Measurements from ENCODE around the gene ACTR3C. TPM values are rescaled to one million over a fixed set of nuclear protein-coding genes. Genes with fewer than 3 reads are reported as not detected.

The ACTR3C gene
- total and polyA plus RNA-seq, 2 donors (not counting 1 experiment from before 2014, with no cell fraction given): 0.09 to 0.50 TPM

- H2AFZ ChIP-seq (ENCODE audit: low read length): no peak overlapping the region
- DNase-seq (ENCODE audit: low read depth in 2 of 2): no peak
- no peak overlapping the region for H3K27ac ChIP-seq (ENCODE audit: insufficient read depth, low read length)
- no peaks in the 10 kb centered on the region for H3K9me3 ChIP-seq (ENCODE audit: control insufficient read depth, insufficient read depth, low read depth, low read length)
- H3K79me2 ChIP-seq (ENCODE audit: control insufficient read depth, insufficient read depth, low read length): no peaks in the 10 kb centered on the region
- TF ChIP-seq EZH2 (IDR thresholded peaks at IDR 0.05; ENCODE audit: low read length, missing control alignments) (no peak), CTCF (conservative IDR thresholded peaks at IDR 0.05 in 1 of 2, IDR thresholded peaks at IDR 0.05 in 1 of 2; ENCODE audit: low read depth in 1 of 2, low read length in 2 of 2) (no peak)
- no peaks in the 10 kb centered on the region for H3K36me3 ChIP-seq (ENCODE audit: control insufficient read depth, insufficient read depth, low read length)
- H3K4me1 ChIP-seq (ENCODE audit: control insufficient read depth, extremely low read depth, insufficient read depth, low read length): no peaks in the 10 kb centered on the region
- H4K20me1 ChIP-seq (ENCODE audit: control insufficient read depth, extremely low read depth, insufficient read depth, low read length): no peaks in the 10 kb centered on the region
- H3K4me3 ChIP-seq (replicated peaks in 1 of 4; ENCODE audit: control extremely low read depth in 1 of 4, insufficient read depth in 1 of 4, low read depth in 3 of 4, low read length in 4 of 4): no peak overlapping the region
- H3K27me3 ChIP-seq (ENCODE audit: control insufficient read depth, insufficient read depth, low read length): no peaks in the 10 kb centered on the region
- H3K9ac ChIP-seq (ENCODE audit: insufficient read depth, low read length): no peak overlapping the region
- H3K4me2 ChIP-seq (ENCODE audit: extremely low read depth, insufficient read depth, low read length): no peak overlapping the region
These were observed 35.8 kb upstream of the ACTR3C start for GRCh38 chr7:150358988-150359621.

- no peaks in the 10 kb centered on the region for H3K9me3 ChIP-seq (ENCODE audit: control insufficient read depth, insufficient read depth, low read depth, low read length)
- DNase-seq (ENCODE audit: low read depth in 2 of 2): no peak
- no peak for TF ChIP-seq EZH2 (IDR thresholded peaks at IDR 0.05; ENCODE audit: low read length, missing control alignments)
- TF ChIP-seq CTCF (conservative IDR thresholded peaks at IDR 0.05 in 1 of 2, IDR thresholded peaks at IDR 0.05 in 1 of 2; ENCODE audit: low read depth in 1 of 2, low read length in 2 of 2): no peak
- no peak overlapping the region for H3K9ac ChIP-seq (ENCODE audit: insufficient read depth, low read length)
- no peak overlapping the region for H3K4me3 ChIP-seq (replicated peaks in 1 of 4; ENCODE audit: control extremely low read depth in 1 of 4, insufficient read depth in 1 of 4, low read depth in 3 of 4, low read length in 4 of 4)
- no peak overlapping the region for H3K4me2 ChIP-seq (ENCODE audit: extremely low read depth, insufficient read depth, low read length)
- H3K27ac ChIP-seq (ENCODE audit: insufficient read depth, low read length): no peak overlapping the region
- H2AFZ ChIP-seq (ENCODE audit: low read length): no peak overlapping the region
- no peaks in the 10 kb centered on the region for H4K20me1 ChIP-seq (ENCODE audit: control insufficient read depth, extremely low read depth, insufficient read depth, low read length)
- H3K36me3 ChIP-seq (ENCODE audit: control insufficient read depth, insufficient read depth, low read length): no peaks in the 10 kb centered on the region
- H3K4me1 ChIP-seq (ENCODE audit: control insufficient read depth, extremely low read depth, insufficient read depth, low read length): no peaks in the 10 kb centered on the region
- H3K27me3 ChIP-seq (ENCODE audit: control insufficient read depth, insufficient read depth, low read length): no peaks in the 10 kb centered on the region
- no peaks in the 10 kb centered on the region for H3K79me2 ChIP-seq (ENCODE audit: control insufficient read depth, insufficient read depth, low read length)
These were observed 35.1 kb upstream of the ACTR3C start for GRCh38 chr7:150358433-150358832.

- no peaks in the 10 kb centered on the region for H3K4me1 ChIP-seq (ENCODE audit: control insufficient read depth, extremely low read depth, insufficient read depth, low read length)
- no peak overlapping the region for H3K9ac ChIP-seq (ENCODE audit: insufficient read depth, low read length)
- no peak overlapping the region for H3K4me2 ChIP-seq (ENCODE audit: extremely low read depth, insufficient read depth, low read length)
- no peaks in the 10 kb centered on the region for H3K27me3 ChIP-seq (ENCODE audit: control insufficient read depth, insufficient read depth, low read length)
- no peak for TF ChIP-seq CTCF (conservative IDR thresholded peaks at IDR 0.05 in 1 of 2, IDR thresholded peaks at IDR 0.05 in 1 of 2; ENCODE audit: low read depth in 1 of 2, low read length in 2 of 2)
- no peak for TF ChIP-seq EZH2 (IDR thresholded peaks at IDR 0.05; ENCODE audit: low read length, missing control alignments)
- H3K9me3 ChIP-seq (ENCODE audit: control insufficient read depth, insufficient read depth, low read depth, low read length): no peaks in the 10 kb centered on the region
- no peaks in the 10 kb centered on the region for H3K79me2 ChIP-seq (ENCODE audit: control insufficient read depth, insufficient read depth, low read length)
- H3K36me3 ChIP-seq (ENCODE audit: control insufficient read depth, insufficient read depth, low read length): no peaks in the 10 kb centered on the region
- no peak overlapping the region for H3K27ac ChIP-seq (ENCODE audit: insufficient read depth, low read length)
- H2AFZ ChIP-seq (ENCODE audit: low read length): no peak overlapping the region
- no peak overlapping the region for H3K4me3 ChIP-seq (replicated peaks in 1 of 4; ENCODE audit: control extremely low read depth in 1 of 4, insufficient read depth in 1 of 4, low read depth in 3 of 4, low read length in 4 of 4)
- no peaks in the 10 kb centered on the region for H4K20me1 ChIP-seq (ENCODE audit: control insufficient read depth, extremely low read depth, insufficient read depth, low read length)
- peak in 1 of 2 donors; percentile 61 for DNase-seq (ENCODE audit: low read depth in 2 of 2)
These were observed 34.6 kb upstream of the ACTR3C start for GRCh38 chr7:150357771-150358427.

Measured in fibroblast of lung (primary cell).